NCI-H446 (cell line): ENCODE results near the gene SUMO4.

Experiments
- DNase-seq, 2 experiments: peaks; one replicate each; lab custom pipeline; 2025; lab: John Stamatoyannopoulos, UW

SUMO4 gene

DNA sequence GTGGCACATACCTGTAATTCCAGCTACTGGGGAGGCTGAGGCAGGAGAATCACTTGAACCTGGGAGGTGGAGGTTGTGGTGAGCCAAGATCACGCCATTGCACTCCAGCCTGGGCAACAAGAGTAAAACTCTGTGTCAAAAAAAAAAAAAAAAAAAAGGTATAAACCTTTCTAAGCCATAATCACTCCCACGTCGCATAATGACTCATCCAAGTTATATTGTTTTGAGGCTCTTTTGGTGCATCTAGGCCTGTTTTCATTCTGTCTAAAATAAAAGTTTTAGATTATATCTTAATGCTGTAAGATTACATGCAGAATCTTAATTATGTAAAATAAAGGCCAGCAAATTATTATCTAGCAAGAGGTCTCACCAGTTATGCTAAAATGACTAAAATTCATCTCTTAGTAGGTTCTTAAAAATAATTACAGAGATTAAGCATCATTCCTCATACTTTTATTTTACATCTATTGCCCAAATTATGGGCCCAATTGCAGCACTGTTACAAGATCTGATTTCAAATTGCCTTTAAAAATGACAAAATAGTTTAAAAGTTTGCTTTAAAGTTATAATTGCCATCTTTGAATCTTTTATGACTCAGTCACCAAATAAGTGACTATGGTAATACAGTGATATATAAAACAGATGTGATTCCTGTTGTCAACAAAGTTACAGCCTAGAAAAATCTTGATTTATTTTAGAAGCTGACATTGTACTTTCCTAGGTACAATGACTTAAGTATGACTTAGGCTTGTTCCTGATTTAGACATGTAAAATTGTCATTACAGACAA is 10.4 kb upstream of the SUMO4 start:
- no peak for DNase-seq

DNA sequence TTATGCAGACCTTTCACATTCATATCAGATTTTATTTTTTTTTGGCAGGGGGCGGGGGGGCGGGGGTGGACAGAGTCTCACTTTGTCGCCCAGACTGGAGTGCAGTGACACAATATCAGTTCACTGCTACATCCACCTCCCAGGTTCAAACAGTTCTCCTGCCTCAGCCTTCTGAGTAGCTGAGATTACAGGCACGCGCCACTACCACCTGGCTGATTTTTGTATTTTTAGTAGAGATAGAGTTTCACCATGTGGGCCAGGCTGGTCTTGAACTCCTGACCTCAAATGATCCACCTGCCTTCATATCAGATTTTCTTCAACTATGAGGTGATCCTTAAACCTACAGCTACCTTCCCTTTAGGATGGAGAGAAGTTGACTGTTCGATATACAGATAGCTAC is 8.0 kb upstream of the SUMO4 start:
- DNase-seq, result no peak

DNA sequence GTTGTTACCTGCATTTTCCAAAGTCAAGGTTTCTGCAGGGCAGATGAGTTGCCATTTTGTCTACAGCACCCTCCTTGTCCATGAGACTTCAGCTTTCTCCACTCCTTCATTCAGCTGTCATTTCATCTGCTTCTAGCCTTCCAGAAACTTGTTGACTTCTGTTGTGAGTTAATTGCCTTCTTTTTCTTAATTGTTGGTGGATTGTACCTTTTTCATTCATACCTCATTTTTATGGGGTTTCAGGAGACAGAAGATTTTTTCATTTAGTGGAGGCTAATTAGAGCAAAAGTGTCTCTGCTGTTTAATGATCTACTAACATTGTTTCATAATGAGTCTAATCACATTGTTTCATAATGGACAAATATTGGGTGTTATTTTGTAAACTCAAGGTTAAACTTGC is 7.5 kb upstream of the SUMO4 start:
- DNase-seq, result no peak

DNA sequence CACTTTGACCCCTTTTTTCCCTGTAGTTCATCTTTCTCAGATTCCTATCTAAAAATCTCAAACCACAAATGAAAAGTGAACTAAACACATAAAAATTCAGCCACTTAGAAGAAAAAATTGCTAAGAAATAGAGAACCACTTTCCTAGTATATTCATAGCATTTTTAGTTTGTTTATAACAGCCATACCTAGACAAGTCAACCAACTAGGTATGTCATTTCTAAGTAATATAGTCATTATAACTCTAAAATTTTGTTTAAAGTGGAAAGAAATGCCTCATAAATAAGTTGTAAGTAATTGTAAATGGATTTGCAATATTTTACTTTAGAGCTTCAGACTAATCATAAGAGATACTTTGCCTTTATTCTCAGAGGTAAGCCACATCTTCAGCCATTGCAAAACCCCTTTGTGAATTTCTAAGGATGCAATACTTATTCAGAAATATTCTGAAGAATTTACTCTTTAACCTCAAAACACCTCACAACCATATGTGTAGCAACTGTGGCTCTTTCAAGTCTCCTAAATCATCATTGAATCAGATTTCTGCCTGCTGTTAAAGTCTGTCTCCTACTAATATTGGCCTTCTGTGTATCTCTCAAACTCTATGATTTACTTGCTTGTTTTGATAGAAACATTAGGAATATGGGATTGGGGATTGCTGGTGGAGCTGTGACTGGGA is 6.9 kb upstream of the SUMO4 start:
- DNase-seq, result no peak

DNA sequence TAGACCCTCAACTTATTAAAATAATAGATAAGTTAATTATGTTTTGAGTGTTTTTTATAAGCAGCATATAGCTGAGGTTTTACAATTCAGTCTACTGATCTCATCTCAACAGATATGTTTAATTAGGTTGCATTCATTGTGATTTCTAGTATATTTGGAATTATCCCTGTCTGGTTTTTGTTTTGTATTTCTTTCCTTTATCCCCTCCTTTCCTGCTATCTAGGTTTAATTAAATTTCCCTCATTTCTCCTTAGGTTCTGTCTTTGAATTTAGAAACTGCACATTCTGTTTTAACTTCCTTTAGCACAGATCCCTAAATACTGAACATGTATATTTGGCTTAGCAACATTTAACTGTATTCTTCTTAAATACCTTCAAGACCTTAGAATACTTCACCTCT is 4.9 kb upstream of the SUMO4 start:
- no peak for DNase-seq

DNA sequence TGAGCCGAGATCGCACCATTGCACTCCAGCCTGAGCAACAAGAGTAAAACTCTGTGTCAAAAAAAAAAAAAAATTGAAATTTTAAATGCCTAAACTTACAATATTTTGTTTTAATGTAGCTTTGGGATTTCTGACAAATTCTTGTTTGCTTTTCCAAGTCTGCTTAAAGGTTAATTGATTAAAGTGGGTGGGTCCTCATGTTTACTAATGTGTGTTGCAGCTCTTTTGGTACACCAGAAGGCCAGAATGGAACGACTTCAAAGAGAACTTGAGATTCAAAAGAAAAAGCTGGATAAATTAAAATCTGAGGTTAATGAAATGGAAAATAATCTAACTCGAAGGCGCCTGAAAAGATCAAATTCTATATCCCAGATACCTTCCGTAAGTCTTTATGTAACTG is 2.7 kb upstream of the SUMO4 start:
- DNase-seq, result no peak

DNA sequence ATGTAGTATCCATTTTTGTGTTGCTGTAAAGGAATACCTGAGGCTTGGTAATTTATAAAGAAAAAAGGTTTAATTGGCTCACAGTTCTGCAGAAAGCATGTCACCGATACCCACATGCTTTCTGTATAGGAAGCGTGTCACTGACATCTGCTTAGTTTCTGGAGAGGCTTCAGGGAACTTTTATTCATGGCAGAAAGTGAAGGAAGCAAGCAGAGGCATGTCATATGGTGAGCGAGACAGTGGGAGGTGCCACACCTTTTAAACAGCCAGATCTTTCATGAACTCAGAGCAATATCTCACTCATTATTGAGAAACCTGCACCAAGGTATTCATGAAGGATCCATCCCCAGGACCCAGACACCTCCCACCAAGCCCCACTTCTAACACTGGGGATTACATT is 3.5 kb downstream of the SUMO4 start:
- DNase-seq, result no peak

DNA sequence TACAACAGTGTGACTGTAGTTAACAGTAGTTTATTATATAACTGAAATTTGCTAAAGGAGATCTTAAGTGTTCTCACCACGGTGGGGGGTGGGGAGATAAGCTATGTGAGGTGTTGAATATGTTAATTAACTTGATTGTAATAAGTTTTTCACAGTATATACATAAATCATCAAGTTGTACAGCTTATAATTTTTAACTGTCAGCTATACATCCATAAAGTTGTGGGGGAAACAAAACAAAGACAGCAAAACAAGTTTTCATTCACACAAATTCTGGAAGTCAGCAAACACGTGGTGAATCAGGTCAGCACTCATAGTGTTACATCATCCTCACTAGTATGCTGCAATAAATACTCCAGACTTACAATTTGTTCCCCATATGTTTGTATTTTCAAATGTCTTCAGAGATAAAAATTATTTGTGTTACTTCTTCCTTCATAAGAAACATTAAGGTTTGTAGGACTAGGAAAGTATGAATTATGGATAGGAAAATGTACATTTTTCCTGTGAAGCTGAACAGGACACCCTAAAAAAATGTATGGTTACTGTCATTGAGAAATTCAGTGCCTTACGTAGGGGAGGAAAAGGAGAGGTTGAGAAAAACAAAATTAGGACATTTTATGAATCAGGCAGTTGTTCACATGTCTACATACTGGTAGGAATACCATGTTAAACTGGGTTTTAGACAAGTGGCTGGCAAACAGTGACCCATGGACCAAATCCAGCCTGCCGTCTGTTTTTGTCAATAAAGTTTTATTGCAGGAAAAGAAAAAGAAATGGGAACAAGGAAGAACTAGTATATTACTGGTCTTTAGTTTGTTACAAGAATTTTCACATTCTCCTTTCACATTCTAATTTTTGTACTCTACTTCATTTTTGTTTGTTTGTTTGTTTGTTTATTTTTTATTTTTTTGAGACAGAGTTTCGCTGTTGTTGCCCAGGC is 6.0 kb downstream of the SUMO4 start:
- no peak for DNase-seq

DNA sequence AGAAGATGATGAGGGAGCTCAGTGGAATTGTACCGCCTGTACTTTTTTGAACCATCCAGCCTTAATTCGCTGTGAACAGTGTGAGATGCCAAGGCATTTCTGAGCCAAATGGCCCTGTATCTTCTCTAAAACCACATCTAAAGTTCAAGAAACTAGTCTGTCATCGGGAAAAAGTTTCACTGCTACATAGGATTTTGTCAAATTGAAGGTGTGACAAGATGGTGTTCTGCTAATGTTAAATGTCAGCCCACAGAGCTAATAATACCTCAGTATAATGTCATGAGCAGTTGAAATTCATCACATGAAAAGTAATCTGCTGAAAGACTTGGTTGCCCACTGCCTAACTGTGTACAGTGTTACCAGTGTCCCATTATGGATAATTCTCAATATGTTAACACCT is 9.6 kb downstream of the SUMO4 start:
- DNase-seq, result no peak

DNA sequence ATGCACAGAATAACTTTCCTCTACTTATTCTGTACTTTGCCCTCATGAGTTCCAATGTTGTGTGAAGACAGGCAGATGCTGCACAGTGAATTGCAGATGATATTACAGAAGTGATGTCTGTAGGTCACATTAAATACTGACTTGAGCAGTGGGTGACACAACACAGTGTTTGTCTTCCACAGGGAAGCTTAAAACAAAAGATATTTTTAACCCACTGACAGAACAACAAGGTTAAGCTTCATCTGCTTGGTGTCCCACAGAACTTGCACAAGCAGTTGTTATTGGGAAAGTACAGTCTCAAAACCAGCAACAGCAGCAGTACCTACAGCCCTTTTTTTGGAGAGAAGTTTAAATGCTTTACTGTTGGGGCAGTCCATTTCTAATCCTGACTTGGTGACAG is 10.5 kb downstream of the SUMO4 start:
- no peak for DNase-seq

DNA sequence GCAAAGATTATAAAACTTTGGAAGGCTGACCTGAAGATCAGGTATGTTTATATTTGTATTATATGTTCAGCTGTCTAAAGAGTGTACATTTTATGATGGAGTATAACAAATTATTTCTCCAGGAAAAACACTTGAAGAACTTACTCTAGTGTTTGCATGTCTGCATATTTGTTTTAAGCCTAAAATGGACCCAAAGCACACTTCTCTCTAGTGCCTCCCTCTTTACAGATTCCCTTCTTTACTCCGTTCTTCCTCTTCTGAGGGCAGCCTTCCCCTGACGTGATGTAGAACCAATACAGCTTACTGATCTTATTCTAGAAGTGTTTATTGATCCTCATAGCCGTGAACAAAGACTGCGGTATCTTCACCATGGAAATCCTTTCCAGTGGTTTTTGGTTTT is 13.9 kb downstream of the SUMO4 start:
- no peak for DNase-seq

DNA sequence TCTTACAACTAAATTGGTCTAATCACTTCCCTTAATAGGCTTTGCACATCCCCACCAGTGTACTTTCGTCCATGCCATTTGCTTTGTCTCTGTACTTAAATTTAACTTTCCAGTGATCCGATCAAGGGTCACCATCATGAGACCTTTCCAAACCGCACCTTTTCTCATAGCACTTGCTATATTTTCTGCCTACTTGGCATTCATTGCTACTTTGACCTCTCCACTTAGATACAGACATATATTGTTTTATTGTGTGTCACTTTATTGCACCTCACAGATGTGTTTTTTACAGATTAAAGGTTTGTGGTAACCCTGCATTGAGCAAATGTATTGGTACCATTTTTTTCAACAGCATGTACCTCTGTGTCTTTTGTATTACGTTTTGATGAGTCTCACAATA is 14.8 kb downstream of the SUMO4 start:
- no peak for DNase-seq

DNA sequence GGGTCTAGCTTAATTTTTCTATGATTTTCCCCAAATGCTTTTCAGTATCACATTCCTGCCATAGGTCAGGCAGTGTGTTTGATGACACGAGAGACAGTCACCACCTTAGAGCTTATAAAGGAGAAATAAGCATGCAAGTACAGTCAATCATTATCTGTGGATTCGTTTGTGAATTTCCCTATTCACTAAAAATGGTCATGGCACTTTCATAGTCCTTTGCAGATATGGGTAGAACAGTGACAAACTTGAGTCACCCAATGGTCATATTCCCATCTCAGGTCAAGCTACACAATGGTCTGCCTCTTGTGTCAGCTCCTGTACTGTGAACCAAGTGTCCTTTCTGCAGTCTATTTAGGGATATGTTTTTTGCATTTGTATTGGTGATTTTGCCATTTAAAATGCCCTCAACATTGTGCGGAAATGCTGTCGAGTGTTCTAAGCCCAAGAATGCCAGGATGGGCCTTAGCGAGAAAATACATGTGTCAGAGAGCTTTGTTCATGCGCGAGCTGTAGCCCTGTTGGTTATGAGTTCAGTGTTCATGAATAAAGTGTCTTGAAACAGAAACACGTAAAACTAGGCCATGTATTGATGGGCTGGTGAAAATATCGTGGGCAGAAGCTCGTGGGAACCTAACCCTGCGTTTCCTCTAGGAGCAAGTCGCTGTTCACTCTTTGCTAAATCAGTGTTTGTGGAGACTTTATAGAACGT is 19.8 kb downstream of the SUMO4 start:
- DNase-seq, result no peak

DNA sequence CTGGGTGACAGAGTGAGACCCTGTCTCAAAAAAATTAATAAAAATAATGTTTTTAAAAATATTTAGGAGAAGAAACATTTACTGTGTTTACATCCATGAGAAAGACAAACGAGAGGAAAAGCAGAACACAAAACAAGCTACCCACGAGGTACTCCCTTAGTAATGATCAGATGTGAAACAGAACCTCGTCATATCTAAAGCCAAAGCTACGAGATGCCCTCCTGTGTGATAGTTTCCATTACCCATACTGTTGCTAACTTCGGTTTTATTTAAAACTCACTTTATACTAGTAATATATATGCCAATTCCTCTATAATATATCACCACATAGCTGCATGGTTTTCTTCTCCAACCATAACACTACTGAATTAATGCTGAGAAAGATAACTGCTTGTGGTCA is 21.1 kb downstream of the SUMO4 start:
- no peak for DNase-seq

DNA sequence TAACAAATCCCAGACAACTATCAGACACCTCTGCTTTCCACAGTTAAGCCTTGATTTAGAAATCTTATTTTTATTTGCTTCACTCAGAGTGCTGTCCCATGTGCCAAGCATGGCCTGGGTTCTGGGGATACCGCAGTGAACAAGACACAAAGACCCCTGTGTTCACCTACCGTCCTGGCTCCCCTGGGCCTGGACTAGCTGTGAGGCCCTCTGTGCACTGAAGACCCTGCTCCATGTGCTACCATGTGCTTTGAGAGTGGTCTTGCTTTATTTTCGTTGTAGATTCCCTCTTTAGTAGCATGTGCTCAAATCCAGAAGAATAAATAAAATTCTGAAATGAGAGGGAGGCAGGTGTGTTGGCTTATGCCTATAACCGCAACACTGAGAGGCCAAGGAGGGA is 22.5 kb downstream of the SUMO4 start:
- DNase-seq, result no peak

DNA sequence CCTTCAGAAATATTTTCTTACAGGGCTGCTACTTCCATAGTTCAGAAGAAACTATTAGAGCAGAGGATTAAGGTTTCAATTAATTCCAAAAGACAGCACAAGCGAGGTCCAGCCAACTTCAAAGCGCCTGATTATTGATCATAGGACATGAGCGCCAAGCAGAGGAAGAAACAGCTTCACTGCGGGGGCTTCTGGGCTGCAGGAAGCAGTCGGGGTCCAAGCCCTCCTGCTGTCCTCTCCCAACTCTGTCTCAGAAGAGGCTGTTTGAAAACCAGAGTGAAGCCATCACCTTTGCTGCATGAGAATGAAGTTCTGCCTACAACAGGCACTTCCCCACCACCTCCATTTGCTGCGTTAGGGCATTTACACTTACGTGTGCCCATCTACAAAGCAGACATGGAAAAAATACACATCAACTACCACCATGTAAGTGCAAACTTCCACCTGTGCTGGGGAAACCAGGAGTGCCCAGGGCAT is 23.9 kb downstream of the SUMO4 start:
- DNase-seq, result no peak

DNA sequence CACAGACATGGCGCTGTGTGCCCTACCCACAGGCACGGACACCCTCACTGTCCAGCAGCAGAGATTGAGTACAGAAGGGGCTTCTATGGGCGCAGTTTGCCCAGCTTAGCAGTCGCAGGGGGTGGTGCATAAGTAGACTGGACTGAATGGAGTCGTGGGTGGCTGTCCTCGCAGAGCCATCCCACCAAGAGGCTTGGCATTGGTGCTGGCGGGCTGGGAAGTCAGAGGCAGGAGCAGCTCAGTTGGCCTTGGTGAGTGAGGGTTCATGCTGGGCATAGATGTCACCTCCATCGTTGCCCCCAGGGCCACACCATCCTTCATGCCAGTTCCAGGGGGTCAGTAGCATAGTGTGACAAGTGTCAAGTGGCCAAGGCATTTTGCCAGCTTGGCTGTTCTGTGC is 25.2 kb downstream of the SUMO4 start:
- DNase-seq, result no peak

DNA sequence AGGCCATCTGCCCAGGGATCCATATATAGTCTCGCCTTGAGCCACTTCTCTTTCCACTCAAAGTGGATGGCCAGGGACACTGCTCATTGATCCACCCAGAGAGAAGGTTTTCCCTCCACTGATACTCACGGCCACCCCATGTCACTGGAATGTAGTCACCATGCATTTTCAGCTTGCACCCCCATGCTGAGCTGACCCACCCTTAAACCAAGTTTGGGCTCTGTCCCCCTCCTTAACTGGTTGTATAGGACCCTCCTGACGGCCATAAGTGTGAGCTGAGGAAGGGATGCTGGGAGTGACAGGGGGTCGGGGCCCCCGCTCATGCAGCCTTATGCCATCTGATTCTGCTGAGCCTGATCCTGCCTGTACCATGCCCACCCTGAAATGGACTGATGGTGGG is 25.7 kb downstream of the SUMO4 start:
- DNase-seq, result no peak

DNA sequence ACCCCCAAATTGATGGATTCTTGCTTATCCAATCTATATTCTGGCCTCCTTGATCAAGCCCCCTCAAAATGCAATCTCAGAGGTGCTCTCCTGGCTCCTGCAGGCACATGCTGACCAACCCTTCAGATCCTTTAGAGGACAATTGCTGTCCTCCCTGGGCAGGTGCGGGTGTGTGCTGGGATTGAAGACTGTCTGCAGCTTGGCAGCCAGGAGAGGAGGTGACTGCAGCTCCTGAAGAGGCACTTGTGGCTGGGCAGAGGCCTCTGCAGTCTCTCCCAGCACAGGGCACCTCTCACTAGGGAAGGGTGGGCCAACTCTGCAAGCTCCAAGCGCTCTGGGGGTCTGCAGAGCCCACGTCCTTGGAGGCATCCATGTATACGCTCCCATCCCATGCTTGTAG is 28.5 kb downstream of the SUMO4 start:
- DNase-seq, result no peak

DNA sequence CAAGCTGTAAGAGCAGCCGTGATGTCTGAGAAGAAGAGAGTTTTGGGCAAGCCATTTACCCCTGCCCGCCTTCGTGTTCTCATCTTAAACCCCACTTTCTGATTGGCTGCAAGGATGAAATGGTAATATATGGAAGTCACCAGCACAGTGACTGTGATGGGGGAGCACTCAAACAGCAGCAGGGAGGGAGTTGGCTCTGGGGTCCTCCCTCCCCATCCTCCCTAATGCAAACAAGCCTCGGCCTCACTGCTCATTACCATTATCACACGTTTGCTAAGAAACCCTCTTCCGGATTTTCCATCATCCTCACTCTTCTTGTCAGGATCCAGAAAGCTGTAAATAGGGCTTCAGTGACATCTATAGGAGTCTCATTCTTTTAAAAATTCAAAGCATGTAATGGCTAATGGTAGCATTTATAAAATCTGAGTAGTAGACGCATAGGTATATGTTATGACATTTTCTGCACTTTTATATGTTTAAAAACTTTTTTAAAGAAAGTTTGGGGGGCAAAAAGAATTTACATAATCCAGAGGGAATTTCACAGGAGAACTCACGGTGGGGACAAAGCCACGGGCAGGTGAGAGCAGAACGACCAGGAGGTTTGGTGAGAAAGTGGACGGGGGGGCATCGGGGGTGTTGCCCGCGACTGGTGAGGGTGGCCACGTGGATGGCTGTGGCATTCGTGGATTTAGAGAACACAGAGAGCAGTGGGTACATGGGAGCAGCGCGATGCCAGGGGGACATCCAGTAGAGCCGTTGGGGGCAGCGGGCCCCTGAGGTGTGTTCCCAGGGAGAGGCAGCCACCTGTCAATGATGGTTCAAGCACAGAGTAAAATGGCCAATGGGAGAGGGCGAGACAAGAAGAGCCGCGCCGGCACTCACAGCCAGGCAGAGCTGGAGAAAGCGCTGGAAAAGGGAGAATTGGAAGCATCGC is 29.6 kb downstream of the SUMO4 start:
- DNase-seq, result no peak
